Stimulated activated CD4-positive, alpha-beta T cell treated with anti-CD3 and anti-CD28 coated beads, Interleukin-12 subunit alpha, Interleukin-12 subunit beta, amount 100 ng/mL, for 48 hours (primary cell): ENCODE measurements around the gene EHMT2.
"Not testable (repeated sequence)": the region's sequence is repeated elsewhere in the genome, so short reads cannot be mapped to it uniquely, and the experiment has no call there.

Experiments used
- DNase-seq, 3 donors: peaks; one replicate each; pipeline ENCODE4 v3.0.0-alpha.2; 2020; ENCODE audit warnings: low read depth in 2 of 3, low spot score in 1 of 3

EHMT2 gene

DNA sequence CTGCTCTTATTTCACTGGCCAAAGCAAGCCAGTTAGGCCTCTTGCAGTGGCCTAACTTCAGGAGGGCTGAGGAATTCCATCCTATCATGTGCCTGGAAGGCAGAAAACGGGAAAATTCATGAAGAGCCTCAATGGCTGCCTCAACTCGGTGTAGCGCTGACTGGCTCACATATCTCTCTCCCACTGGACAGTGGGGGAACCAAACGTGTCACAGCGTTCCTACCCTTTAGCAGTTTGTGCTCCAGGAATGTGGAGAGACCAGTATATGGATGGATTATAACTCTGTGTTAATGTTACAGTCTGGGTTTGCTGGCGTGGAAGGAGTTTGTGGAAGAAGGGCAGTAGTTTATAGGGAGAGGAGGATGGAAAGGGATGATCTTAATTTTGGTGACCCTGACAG, 18.3 kb upstream of the EHMT2 start:
- no peak for DNase-seq

DNA sequence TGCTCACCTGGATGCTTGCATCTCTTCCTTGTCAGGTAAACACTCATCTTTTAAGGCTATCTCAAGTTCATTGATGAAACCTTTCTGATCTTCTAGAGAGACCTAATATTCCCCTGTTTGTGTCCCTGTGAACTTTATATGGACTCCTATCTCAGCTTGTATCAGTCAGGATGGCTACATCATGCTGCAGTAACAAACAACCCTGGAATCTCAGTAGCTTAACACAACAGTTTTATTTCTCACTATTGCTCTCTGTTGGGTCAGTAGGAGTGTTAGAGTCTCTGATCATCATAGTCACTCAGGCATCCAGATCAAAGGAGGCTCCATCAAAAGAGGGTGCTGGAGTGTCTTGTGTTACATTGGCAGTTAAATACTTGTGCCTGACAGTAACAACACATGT, 17.9 kb upstream of the EHMT2 start:
- DNase-seq, result no peak

DNA sequence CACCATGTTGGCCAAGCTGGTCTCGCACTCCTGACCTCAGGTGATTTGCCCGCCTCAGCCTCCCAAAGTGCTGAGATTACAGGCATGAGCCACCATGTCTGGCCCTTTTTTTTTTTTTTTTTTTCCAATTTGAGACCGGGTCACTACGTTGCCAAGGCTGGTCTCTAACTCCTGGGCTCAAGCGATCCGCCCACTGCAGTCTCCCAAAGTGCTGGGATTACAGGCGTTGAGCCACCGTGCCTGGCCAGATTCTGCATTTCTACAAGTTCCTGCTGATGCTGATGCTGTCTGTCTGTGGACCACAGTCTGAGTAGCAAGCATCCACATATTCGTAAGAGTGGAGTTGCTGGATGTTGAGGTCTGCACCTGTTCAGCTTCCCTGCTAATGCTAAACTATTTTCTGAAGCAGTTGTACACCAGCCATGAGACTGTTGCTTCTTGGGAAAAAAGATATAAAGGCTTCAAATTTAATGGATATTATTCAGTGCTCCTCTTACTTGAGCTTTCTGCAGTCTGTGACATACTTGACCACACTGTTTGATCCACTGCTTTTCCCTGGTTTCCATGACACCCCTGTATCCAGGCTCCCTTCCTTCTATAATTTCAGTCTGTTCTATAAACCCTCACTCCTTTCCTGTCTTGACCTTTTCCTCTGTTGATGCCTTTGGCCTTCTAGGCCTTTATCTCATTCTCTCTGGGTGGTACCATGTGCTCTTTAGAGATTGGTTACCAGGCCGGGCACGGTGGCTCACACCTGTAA, 14.5 kb upstream of the EHMT2 start:
- DNase-seq, result no peak

DNA sequence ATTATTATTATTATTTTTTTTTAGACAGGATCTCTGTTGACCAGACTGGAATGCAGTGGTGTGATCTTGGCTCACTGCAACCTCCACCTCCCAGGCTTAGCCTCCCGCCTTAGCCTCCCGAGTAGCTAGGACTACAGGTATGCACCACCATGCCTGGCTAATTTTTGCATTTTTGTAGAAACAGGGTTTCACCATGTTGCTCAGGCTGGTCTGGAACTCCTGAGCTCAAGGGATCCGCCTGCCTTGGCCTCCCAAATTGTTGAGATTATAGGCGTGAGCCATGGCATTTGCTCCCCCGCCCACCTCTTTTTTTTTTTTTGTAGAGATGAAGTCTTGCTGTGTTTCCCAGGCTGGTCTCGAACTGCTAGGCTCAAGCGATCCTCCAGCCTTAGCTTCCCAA, 11.8 kb upstream of the EHMT2 start:
- DNase-seq, result not testable (repeated sequence)

DNA sequence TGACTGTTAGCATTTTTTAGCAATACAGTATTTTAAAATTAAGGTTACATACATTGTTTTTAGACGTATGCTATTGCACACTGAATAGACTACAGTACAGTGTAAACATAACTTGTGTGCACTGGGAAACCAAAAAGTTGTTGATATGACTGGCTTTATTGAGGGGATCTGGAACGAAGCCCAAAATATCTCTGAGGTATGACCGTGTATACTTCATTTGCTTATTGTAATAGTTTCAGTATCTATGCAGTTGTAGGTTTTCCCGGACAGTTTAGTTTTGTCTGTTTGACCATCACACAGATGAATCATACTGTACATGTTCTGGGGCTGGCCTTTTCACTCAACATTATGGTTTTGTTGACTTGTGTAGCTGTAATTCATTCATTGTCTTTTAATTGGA, 11.3 kb upstream of the EHMT2 start:
- no peak for DNase-seq

DNA sequence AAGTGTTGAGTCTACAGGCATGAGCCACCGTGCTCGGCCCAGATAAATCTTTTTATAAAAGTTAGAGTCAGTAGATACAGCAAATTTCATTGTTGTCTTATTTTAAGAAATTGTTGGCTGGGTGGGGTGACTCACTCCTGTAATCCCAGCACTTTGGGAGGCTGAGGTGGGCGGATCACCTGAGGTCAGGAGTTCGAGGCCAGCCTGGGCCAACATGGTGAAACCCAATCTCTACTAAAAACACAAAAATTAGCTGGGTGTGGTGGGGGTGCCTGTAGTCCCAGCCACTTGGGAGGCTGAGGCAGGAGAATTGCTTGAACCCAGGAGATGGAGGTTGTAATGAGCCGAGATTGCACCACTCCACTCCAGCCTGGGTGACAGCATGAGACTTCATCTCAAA, 10.8 kb upstream of the EHMT2 start:
- DNase-seq, result not testable (repeated sequence)

DNA sequence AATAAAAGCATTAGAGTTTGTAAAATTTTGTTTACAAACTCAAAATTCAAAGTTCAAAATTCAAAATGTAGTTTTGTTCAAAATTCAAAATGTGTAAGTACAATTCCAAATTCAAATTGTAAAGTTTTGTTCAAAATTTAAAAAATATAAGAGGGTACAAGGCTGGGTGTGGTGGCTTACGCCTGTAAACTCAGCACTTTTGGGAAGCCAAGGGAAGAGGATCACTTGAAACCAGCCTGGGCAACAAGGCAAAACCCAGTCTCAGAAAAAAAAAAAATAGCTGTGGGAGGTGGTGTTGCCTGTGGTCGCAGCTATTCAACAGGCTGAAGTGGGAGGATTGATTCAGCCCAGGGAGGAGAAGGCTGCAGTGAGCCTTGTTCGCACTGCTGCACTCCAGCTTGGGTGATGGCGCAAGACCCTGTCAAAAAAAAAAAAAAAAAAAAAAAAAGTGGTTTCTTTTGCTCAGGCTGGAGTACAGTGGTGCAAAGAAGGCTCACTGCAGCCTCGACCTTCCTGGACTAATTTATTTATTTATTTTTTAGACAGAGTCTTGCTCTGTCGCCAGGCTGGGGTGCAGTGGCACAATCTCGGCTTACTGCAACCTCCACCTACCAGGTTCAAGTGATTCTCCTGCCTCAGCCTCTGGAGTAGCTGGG, 9.8 kb upstream of the EHMT2 start:
- DNase-seq, result no peak

DNA sequence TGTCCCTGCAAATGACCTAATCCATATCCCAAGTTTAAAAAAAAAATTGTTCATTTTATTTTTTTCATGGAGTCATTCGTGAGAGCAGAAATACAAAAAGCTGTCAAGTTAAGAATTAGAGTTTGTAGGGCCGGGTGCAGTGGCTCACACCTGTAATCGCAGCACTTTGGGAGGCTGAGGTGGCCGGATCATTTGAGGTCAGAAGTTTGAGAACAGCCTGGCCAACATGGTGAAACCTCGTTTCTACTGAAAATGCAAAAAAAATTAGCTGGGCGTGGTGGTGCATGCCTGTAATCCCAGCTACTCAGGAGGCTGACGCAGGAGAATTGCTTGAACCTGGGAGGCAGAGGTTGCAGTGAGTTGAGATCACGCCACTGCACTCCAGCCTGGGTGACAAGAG, 9.2 kb upstream of the EHMT2 start:
- DNase-seq, result not testable (repeated sequence)

DNA sequence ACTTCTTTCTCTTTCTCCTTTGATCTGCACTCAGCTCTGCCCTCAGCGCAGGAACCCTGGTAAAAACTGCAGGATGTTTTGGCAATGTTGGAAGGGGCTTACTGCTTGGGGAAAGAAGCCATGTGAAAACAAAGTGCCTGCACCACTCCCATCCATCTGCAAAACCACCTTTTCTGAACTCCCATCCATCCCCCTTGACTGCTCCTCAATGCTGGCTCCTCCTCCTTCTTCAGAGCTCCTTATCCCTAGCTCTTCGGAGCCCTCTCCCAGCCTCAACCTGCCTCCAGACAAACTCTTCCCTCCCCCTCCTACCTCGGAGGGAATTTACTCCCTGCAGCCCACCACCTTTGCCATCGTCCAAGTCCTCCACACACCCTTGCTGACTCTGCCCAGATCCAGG, 8.6 kb upstream of the EHMT2 start:
- DNase-seq, result no peak

DNA sequence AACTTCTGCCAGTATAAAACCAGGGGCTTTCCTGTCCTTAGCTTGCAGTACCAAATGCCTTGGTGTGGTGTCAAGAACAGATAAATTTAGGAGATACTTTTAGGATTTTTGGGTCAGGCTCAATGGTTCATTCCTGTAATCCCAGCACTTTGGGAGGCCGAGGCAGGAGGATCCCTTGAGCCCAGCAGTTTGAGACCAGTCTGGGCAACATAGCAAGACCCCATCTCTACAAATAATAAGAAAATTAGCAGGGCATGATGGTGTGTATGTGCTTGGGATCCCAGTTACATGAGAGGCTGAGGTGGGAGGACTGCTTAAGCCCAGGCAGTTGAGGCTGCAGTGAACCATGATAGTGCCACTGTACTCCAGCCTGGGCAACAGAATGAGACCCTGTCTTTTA, 7.5 kb upstream of the EHMT2 start:
- DNase-seq, result no peak

DNA sequence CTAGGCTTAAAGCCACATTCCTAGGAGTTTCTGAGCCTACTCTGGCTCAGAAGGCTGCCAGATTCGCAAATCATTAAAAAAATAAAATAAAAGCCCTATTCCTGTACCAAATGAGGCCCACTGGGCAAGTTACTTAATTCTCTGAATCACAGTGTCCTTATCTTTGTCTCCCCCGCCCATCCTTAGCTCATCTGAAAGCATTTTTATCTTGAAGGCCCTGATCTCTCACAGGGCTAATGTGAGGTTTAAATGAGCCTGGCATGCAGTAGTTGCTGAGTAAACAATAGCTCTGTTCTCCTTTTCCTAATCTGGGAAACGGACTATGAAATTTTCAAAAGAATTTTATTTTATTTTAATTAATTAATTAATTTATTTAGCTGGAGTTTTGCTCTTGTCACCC, 6.5 kb upstream of the EHMT2 start:
- no peak for DNase-seq

DNA sequence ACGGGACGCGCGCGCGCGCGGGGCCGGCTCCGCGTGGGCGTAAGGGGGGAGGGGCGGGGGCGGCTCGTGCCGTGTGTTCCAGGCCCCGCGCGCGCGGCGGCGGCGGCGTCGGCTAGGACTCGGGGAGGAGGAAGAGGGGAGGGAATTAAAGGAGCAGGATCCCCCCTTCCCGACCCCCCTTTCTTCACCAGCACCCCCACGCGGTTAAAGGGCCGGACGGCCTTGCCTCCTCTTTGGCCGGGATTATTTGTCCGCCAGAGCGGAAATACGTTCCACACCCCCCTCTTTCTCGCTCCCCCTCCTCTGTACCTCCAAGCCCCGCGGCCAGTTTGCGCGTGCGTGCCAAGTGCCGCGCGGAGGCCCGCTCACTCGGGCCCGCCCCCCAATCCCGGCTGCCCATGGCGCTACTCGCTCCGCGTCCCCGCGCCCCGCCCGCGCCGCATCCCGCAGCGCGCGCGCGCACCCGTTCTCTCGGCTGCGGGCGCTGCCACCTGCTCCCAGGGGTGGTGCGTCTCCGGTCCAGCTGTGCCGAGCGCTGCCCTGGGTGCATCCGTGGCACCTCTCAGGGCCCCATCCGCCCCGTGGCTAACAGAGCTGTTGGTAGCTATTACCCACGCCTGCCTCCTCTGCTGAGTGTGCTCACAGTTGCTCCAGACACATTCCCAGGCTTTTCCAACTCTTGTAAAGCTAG, 4.6 kb upstream of the EHMT2 start, which contains the start of gene ZBTB12:
Gene ZBTB12, minus strand, starts transcription at position 134 of the 691 bp plus-strand sequence. CDS start 781 bp downstream, outside the sequence.
- peak; percentile 67 to 81 (median 74) for DNase-seq

DNA sequence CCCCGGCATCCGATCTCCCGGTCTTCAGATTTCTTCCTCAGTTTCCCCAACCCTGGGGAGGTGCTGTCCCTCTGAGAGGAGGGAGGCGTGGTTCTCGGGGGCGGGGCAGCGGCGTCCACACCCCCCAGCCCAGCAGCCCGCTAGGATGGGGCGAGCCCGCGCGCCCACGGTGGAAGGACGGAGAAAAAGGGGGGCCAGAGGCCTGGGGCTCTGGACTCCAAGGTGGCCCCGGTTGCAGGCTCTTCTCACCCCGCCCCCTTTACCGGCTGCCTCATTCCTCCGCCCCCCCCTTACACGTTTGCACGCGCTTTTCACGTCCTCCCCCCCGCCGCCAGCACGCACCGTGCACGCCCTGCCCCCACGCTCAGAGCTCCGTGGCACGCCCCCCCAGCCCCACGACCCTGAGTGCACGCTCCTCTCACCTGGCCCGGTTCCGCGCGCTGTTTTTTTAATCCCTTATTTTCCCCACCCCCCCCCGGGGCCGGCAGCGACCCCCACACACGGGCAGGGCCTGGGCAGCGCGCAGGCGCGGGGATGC, 4.0 kb upstream of the EHMT2 start:
- peak; percentile 33 to 47 (median 37) for DNase-seq

DNA sequence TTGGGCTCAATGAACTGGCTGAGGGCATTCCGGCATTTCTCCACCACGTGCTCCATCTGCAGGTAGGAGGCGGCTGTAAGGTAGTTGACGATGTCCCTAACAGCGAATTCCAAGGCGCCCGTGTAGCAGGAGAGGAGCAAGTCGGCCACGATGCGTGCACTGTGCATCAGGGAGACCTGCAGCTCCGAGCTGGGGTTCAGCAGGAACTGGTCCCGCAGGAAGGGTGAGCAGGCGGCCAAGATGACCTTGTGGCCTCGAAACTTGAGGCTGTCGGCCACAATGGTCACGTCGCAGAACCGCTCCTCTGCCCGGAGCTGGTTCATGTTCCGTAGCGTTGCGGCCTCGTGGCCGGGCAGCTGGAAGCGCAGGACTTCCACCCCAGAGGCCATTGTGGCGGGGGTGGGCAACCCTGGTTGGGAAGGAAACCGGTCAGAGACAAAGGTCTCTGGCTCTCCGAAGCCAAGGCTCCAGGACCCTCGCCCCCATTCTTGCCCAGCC, 3.5 kb upstream of the EHMT2 start:
- DNase-seq, result no peak

DNA sequence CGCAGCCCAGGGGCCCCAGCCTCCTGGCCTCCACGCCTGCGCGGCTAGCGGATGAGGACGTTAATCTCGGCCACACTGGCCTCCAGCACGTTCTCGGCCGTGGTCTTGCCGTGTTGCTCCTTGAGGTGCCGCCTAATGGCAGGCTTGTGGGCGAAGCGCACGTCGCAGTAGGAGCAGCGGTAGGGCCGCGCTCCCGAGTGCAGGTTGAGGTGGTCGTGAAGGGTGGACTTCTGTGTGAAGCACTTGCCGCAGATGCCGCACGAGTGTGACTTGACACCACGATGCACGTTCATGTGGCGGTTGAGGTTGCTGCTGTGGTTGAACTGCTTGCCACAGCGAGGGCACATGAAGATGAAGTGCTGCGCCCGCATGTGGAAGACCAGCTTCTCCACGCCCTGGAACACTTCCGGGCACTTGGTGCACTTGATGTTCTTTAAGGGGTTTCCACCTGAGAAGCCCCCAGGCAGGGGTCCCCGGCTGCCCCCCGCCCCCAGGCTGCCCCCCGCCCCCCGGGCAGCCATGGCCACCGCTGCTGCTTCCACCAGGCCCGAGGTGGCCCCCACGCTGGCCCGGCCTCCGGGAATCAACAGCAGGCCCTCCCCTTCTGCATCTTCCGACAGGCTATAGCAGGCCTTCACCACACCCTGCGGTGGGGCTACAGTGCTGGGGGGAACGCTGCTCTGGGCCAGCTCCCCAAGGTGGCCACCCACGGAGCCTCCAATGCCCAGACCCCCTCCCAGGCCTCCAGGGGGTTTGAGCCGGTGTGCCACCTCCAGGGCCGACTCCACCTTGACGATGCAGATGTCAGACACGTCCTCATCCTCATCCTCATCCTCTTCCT, 2.6 kb upstream of the EHMT2 start:
- no peak for DNase-seq

DNA sequence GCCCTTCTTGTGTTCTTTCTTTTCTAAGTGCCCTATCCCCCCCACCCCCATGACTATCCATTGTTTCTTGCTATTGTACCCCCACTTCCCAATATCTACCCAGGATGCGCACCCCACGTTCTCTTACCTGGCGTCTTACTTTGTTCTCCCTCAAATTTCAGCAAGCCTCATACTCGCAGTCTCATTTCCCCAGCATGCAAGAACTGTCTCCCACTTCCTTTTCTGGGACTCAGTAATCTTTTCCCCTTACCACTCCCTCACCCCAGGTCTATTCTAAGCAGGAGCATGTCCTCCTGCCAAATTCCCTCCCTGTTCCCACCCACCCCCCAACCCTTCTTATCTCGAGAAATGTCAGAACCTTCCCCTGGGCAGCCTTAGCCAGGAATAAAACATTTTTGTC, 1.7 kb upstream of the EHMT2 start:
- no peak for DNase-seq

DNA sequence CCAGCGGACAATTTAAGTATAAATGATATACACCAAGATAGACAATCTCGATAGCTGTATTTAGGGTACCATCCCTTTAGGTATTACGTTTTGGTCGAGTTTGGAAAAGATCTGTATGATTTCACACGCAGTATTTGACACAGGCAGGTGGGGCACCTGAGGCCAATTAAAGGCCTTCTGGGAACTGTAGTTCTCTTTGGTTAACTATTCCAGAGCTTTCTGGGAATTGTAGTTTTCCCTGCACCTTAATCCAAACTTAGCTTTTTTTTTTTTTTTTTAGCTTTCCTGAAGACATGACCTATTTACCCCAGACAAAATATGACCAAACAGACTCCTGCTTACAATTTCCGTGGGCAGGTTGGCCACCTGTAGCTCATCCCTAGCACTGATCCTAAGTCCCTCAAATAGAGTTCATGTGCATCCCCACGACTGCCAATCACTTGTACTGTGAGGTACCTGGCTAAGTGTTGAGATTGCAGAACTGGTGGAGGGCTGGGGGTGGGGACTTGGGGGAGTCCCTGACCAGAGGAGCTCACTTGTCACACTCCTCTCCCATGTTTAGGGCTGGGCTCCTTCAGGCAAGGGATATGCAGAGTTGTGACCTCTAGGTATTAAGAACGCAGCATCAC, 999 bp upstream of the EHMT2 start:
- no peak for DNase-seq

DNA sequence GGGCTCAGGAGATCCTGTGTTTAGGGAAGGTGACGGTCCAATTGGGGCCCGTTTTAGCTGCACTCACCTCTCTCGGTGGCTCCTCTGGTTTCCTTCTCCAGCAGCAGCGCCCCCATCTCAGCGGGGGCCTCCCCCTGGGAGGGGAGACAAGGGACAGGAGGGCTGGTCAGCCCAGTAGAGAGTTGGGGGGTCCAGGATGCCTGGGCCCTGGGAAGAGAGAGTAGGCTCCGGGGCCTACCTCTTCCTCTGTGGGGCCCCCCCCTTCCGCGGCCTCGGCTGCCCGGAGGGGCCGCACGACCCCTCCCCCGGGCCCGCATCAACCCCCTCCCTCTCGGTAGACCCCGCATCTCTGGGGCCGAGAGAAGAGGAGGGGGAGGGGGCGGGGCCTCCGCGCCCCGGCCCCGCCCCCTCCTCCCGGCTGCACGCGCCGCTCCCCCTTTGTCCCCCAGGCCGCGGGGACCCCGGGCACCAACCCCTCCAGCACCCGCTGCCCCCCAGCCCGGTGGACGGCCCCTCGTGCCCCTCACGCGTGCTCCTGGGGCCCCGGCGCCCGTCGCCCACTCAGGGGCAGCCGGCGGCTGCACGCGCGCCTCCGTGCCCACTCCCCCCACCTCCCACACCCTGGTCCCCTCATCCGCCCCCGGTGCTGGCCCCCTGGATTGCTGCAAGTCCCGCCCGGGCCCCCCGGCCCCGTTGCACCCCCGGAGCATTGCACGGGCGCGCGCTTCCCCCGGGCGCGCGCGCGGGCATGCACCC, 464 bp downstream of the EHMT2 start:
- DNase-seq, result peak in 1 of 3 donors; percentile 14

DNA sequence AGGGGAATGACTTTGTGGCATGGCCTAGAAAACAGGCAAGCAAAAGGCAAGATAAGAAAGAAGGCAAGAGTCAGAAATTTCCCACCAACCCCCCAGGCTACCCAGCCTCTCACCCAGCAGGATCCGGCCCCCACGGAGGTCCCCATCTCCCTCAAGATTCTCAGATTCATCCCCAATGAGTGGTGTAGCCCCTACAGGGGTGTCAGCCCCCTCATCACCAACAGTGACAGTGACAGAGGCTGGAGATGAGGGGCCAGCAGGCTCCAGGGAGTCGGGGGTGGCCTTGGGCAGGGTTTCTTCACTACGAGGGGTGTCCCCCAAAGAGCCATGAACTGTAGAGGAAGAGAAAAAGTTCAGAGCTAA, 1.0 kb downstream of the EHMT2 start:
- DNase-seq, result no peak

DNA sequence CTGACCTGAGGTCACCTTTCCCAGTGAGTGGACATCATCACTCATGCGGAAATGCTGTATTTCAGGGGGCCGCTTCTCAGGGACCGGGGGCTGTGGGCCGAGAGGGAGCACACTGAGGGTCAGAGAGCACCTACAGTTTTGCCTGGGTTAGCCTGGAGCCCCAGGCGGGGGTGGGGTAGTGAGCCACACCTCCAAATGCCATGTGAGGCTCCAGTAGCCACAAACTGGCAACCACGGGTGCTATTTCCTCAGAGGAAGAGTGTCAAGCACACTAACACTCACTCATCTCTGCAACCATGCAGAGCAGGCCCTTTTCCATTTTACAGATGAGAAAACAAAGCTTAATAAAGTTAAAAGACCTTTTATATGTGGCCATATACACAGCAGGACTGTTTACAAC, 4.7 kb downstream of the EHMT2 start:
- no peak for DNase-seq
